Right atrium auricular region (tissue), 2 donors: Measurements from ENCODE around the gene DTD2. TPM values are rescaled to one million over a fixed set of nuclear protein-coding genes. Genes with fewer than 3 reads are reported as not detected.

ENCODE experiments used
- DNase-seq: peaks from one replicate; pipeline ENCODE4 v3.0.0-alpha.2; 2019; ENCODE audit warnings: low spot score
- H3K27ac ChIP-seq, 2 donors: fragments of 200-600 bp; sonication (generic); 1 replicate in 1 of 2; 2 replicates in 1 of 2; pipeline ENCODE4 v1.5.1; 2016 to 2019
- H3K27me3 ChIP-seq, 2 donors: fragments of 200-600 bp; sonication (generic); one replicate each; pipeline versions ENCODE4 v1.5.1 to v1.6.0; 2017 to 2019
- H3K36me3 ChIP-seq: fragments of 200-600 bp; sonication (generic); one replicate; pipeline ENCODE4 v1.5.1; 2016
- H3K4me1 ChIP-seq, 2 donors: fragments of 200-600 bp; sonication (generic); one replicate each; pipeline versions ENCODE4 v1.5.1 to v1.6.0; 2017 to 2019
- H3K4me3 ChIP-seq, 2 donors: fragments of 200-600 bp; sonication (generic); 1 replicate in 1 of 2; 2 replicates in 1 of 2; pipeline ENCODE4 v1.5.1; 2017 to 2019; ENCODE audit warnings: mild to moderate bottlenecking in 1 of 2, moderate library complexity in 1 of 2
- H3K9me3 ChIP-seq, 2 donors: fragments of 200-600 bp; sonication (generic); one replicate each; pipeline ENCODE4 v1.5.1; 2019
- total RNA-seq, 2 donors: library from RNA; depleted of rRNA; stranded (reverse); fragments of >200 nt; gene quantifications; one replicate each; pipeline ENCODE4 v1.1.0, GENCODE V29; 2016
- TF ChIP-seq, protein P1 (sequence below), 2 donors: fragments of 200-600 bp; sonication (generic); IDR thresholded peaks; one replicate each; pipeline ENCODE4 v1.5.1; 2019; ENCODE audit warnings: antibody characterized with exemption in 2 of 2

DTD2 gene
- total RNA-seq, 2 donors from 2014 or later: 10.5 to 18.3 TPM

DNA sequence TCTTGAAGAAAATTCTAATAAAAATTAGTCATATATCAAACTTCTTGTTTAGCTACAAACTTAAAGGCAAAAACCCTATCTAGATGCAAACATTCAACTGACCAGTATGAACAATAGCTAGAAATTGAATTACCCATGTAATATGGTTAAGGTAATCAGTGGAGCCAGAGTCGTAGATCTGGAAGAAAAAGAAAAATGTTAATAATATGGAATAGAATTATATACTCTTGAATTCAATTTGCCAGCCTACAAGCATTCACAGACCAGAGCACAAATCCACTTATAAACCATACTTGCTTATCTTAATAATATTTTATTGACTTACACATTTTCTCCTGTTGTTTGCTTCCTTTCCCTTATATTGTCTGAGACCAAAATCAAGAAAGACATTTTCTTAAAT lies 29.3 kb downstream of the DTD2 start:
- no peaks in the 10 kb centered on the region for H3K36me3 ChIP-seq
- H3K27me3 ChIP-seq: no peaks in the 10 kb centered on the region
- H3K4me3 ChIP-seq: no peak overlapping the region
- H3K27ac ChIP-seq: no peak overlapping the region
- H3K4me1 ChIP-seq: no peaks in the 10 kb centered on the region
- DNase-seq: no peak
- TF ChIP-seq, protein P1, sequence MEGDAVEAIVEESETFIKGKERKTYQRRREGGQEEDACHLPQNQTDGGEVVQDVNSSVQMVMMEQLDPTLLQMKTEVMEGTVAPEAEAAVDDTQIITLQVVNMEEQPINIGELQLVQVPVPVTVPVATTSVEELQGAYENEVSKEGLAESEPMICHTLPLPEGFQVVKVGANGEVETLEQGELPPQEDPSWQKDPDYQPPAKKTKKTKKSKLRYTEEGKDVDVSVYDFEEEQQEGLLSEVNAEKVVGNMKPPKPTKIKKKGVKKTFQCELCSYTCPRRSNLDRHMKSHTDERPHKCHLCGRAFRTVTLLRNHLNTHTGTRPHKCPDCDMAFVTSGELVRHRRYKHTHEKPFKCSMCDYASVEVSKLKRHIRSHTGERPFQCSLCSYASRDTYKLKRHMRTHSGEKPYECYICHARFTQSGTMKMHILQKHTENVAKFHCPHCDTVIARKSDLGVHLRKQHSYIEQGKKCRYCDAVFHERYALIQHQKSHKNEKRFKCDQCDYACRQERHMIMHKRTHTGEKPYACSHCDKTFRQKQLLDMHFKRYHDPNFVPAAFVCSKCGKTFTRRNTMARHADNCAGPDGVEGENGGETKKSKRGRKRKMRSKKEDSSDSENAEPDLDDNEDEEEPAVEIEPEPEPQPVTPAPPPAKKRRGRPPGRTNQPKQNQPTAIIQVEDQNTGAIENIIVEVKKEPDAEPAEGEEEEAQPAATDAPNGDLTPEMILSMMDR (IDR thresholded peaks at IDR 0.05): no peak
- peaks cover 0 to 6% of the 10 kb centered on the region in 2 donors for H3K9me3 ChIP-seq

DNA sequence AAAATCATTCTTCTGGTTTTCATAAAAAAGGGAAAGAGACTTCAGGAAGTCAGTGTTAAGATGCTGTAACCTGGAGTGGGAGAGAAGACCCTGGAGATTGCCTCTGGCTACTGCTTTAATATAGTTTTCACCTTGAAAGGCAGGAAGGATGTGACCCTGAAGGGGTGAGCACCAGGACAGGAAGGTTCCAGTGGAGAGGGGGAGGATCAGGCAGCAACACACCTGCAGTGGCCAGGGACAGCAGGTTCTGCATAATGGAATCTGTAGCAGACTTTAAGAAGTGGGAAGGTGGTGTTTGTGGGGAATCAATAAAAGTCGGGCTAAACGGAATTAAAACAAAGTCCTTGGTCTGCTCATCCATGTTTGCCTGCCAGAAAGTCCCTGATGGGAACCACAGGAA lies 30.6 kb downstream of the DTD2 start:
- no peak for DNase-seq
- H3K9me3 ChIP-seq: peaks cover 0 to 2% of the 10 kb centered on the region in 2 donors
- no peaks in the 10 kb centered on the region for H3K4me1 ChIP-seq
- H3K27ac ChIP-seq: no peak overlapping the region
- H3K36me3 ChIP-seq: no peaks in the 10 kb centered on the region
- no peaks in the 10 kb centered on the region for H3K27me3 ChIP-seq
- H3K4me3 ChIP-seq: no peak overlapping the region
- TF ChIP-seq, protein P1 (IDR thresholded peaks at IDR 0.05): no peak

DNA sequence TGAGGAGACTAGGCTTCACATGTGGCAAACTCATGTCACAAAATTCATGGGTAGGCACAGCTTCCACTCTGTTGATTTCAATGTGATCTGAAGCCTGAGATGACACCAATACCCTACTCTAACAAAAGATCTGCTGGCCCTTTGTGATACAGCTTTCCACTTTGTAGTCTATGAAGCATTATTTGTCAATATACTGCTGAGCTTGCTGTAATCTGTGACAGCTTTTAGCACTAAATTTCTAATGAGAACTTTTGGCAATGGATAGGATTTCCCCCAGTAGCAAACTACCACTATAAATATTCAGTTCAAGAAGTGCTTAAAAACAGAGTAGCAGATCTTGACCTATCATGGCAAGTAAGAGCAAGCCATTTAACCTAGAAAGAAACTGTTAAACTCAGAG lies 31.4 kb downstream of the DTD2 start:
- no peak overlapping the region for H3K4me3 ChIP-seq
- H3K27me3 ChIP-seq: no peaks in the 10 kb centered on the region
- no peak for DNase-seq
- H3K9me3 ChIP-seq: no peaks in the 10 kb centered on the region
- no peaks in the 10 kb centered on the region for H3K36me3 ChIP-seq
- peaks cover 0 to under 1% of the 10 kb centered on the region in 2 donors for H3K4me1 ChIP-seq
- TF ChIP-seq, protein P1 (IDR thresholded peaks at IDR 0.05): no peak
- H3K27ac ChIP-seq: no peak overlapping the region

DNA sequence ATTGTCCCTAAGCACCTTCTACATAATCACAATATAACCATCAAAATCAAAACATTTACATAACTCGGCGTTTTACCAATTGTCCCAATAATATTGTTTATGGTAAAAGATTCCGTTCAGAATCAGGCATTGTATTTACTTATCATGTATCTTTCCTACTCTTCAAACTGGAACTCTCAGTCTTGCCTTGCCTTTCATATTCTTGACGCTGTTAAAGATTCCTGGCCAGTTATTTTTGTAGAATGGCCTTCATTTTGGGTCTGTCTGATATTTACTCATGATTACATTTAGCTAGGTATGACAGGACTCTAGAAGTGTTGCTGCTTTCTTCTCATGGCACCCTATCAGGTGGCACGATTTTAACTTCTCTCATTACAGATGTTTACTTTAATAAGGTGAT lies 36.1 kb downstream of the DTD2 start:
- Histone ChIP-seq H3K27ac (no peak overlapping the region), H3K4me1 (peaks cover 0 to 22% of the 10 kb centered on the region in 2 donors), H3K9me3 (no peaks in the 10 kb centered on the region), H3K27me3 (no peaks in the 10 kb centered on the region), H3K4me3 (peak overlapping the region in 1 of 2 donors; percentile 95), H3K36me3 (no peaks in the 10 kb centered on the region)
- DNase-seq: no peak
- TF ChIP-seq, protein P1 (IDR thresholded peaks at IDR 0.05): no peak

DNA sequence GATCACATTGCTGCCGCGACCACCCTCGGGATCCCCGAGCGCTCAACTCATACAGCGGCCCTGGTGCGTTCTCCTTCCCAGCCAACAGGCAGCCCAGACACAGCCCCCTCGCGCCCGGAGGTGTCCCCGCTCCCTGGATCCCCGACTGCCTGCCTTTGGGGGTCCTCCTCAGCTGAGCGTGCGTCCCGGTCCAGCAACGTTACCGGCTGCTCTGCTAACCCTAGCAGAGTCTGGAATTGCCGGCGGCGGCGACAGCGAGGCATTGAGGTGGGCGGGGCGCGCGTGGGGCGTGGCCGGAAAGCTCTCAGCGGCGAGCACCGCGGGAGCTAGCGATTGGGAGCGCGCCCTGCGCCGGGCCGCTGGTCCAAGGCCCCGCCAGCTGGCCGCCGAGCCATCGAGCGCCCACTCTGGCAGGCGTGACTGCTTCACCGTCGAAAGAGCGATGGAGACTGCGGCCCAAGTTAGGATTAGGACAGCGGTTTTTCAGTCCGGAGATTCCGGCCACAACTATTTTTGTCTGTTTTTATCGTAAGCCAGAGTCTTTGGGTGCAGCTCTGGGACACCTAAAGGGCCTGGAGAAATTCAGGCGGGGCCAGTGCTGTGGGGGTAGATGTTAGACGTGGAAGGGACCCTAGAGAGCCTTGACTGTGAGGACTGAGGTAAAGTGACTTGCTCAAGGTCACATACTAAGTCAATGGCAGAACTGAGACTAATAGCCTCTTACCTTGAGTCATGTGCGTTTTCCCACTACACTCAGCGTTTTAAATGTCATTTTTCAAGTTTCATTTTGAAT lies 36.8 kb downstream of the DTD2 start, which contains the start of gene HEATR5A:
HEATR5A (minus strand) TSS at position 232 of the 793 bp plus-strand sequence. CDS start 17,575 bp downstream, outside the sequence.
- Histone ChIP-seq H3K4me1 (peaks cover 0 to 22% of the 10 kb centered on the region in 2 donors), H3K4me3 (peak within 1 kb of the TSS; percentile 95 to 99), H3K27ac (peak within 1 kb of the TSS; percentile 86 to 93), H3K9me3 (no peaks in the 10 kb centered on the region), H3K36me3 (no peaks in the 10 kb centered on the region), H3K27me3 (no peaks in the 10 kb centered on the region)
- TF ChIP-seq, protein P1 (IDR thresholded peaks at IDR 0.05): peak; percentile 15 to 43
- DNase-seq: peak; percentile 94
